Measurements from ENCODE around the gene GGT7. TPM values are rescaled to one million over a fixed set of nuclear protein-coding genes. Genes with fewer than 3 reads are reported as not detected.

The GGT7 gene
- total and polyA plus RNA-seq, 2 of the 4 experiments (the other 2 are of a cell fraction) = 3.4 to 25.9 TPM

GRCh38 chr20:34834459-34834893 is 38.2 kb downstream of the GGT7 start:
- TF ChIP-seq CTCF (conservative IDR thresholded peaks at IDR 0.05; ENCODE audit: low read depth, low read length) = peak; percentile 45
- no peak for TF ChIP-seq FOS (IDR thresholded peaks at IDR 0.05; ENCODE audit: low read depth, low read length)
- TF ChIP-seq BHLHE40 (IDR thresholded peaks at IDR 0.05; ENCODE audit: low read depth, low read length) = no peak
- TF ChIP-seq RAD21 (IDR thresholded peaks at IDR 0.05; ENCODE audit: low read length) = peak; percentile 60
- peak; percentile 31; the same call in 1 of the 2 replicates for TF ChIP-seq SMC3 (IDR thresholded peaks at IDR 0.05; ENCODE audit: low read depth, low read length)
- no TSS peak for BruUV-seq (replicated peaks)
- dilution Hi-C loops (cut with HindIII; ENCODE audit: low sequenced_read_pairs, unreplicated experiment) = no loop called here
- no peak overlapping the region for H4K5ac ChIP-seq (ENCODE audit: low read depth, low read length)
- no peaks in the 10 kb centered on the region for H3K9me1 ChIP-seq (ENCODE audit: insufficient read depth, low read length)
- H3K4me2 ChIP-seq (ENCODE audit: low read depth, low read length) = peak overlapping the region; percentile 90
- H3K14ac ChIP-seq (replicated peaks; ENCODE audit: low read depth, low read length) = no peak overlapping the region
- H3K4ac ChIP-seq (ENCODE audit: low read depth, low read length) = no peak overlapping the region
- no peaks in the 10 kb centered on the region for H3K79me1 ChIP-seq (ENCODE audit: low read depth in 1 of 2, low read length in 2 of 2)
- H3K4me1 ChIP-seq (ENCODE audit: control insufficient read depth, insufficient read depth, low read length) = no peaks in the 10 kb centered on the region; the same call in 1 of the 2 replicates
- no peaks in the 10 kb centered on the region for H3K36me3 ChIP-seq (ENCODE audit: control insufficient read depth, insufficient read depth, low read length)
- intact Hi-C loops (cut with micrococcal nuclease) = loop anchor here (1.0 to 10.0 kb wide), 5 partner anchors 127 to 600 kb away; partner anchors contain the start of genes GDF5 and TRPC4AP
- no peaks in the 10 kb centered on the region for H4K20me1 ChIP-seq (ENCODE audit: insufficient read depth, low read length)
- peak overlapping the region; percentile 82 for H2AFZ ChIP-seq (replicated peaks; ENCODE audit: low read length, poor library complexity)
- H2AK5ac ChIP-seq (ENCODE audit: low read depth, low read length) = no peak overlapping the region
- no peaks in the 10 kb centered on the region for H3K9me3 ChIP-seq (ENCODE audit: control insufficient read depth, insufficient read depth, low read length)
- peaks cover 15% of the 10 kb centered on the region for H3K27me3 ChIP-seq (ENCODE audit: control insufficient read depth, insufficient read depth, low read length)
- in situ Hi-C loops (cut with MboI; ENCODE audit: low sequenced_read_pairs) = loop anchor here (25.0 kb wide), 1 partner anchor 603 kb away; the partner anchor contains the start of gene GDF5
- ChIA-PET CTCF (interaction anchor here (0.9 kb wide), 1 partner anchor 18 kb away, joined by 3 read pairs; no protein-coding TSS in a partner anchor), POLR2A (ENCODE audit: unreplicated experiment) (no interaction called here)
- no peak overlapping the region for H4K8ac ChIP-seq (ENCODE audit: low read depth in 2 of 2, low read length in 2 of 2)
- no peak overlapping the region for H3K56ac ChIP-seq (ENCODE audit: extremely low read depth, insufficient read depth, low read length)
- H2BK120ac ChIP-seq (ENCODE audit: low read depth, low read length) = no peak overlapping the region
- peak; percentile 45 for DNase-seq
- H3K18ac ChIP-seq (ENCODE audit: low read depth, low read length) = no peak overlapping the region
- 6% methylated on average over 2 of the region's 6 CpGs; no CpG with 5 or more reads in 1 of the 2 experiments for WGBS, 2 experiments (ENCODE audit: extremely low coverage in 2 of 2, insufficient read length in 1 of 2)
- H3K4me3 ChIP-seq (ENCODE audit: insufficient read depth, low read depth, low read length) = no peak overlapping the region
- H2BK5ac ChIP-seq (ENCODE audit: low read depth, low read length, poor library complexity, severe bottlenecking) = no peak overlapping the region
- no peak overlapping the region for H3K27ac ChIP-seq (ENCODE audit: insufficient read depth, low read length)
- no peak overlapping the region for H2BK15ac ChIP-seq (ENCODE audit: low read depth, low read length)
- H2AK9ac ChIP-seq (replicated peaks; ENCODE audit: low read depth, low read length, poor library complexity) = no peak overlapping the region
- ATAC-seq (ENCODE audit: low read depth) = peak; percentile 80
- no peak overlapping the region for H3K23ac ChIP-seq (ENCODE audit: low read depth, low read length)
- no peak overlapping the region for H2BK20ac ChIP-seq (ENCODE audit: low read depth, low read length)
- no peak overlapping the region for H4K91ac ChIP-seq (ENCODE audit: insufficient read depth, low read depth, low read length)
- no peak overlapping the region for H3K9ac ChIP-seq (ENCODE audit: low read depth, low read length)
